ENCODE results near the gene TMEM205.

- no peak for TF ChIP-seq EZH2 (IDR thresholded peaks at IDR 0.05; ENCODE audit: borderline replicate concordance, low read length)
- TF ChIP-seq CTCF (IDR thresholded peaks at IDR 0.05; ENCODE audit: low read length), result no peak
Measured at GRCh38 chr19:11295180-11295579, 50.9 kb downstream of the TMEM205 start.
